CD4-positive, alpha-beta T cell treated with Interleukin-10 for 1 hour (primary cell): ENCODE results near the gene IGSF8.
"Not testable (repeated sequence)": the region's sequence is repeated elsewhere in the genome, so short reads cannot be mapped to it uniquely, and the experiment has no call there.

Source experiments
- DNase-seq: peaks from one replicate; pipeline ENCODE4 v3.0.0-alpha.2; 2020

IGSF8 gene

DNA sequence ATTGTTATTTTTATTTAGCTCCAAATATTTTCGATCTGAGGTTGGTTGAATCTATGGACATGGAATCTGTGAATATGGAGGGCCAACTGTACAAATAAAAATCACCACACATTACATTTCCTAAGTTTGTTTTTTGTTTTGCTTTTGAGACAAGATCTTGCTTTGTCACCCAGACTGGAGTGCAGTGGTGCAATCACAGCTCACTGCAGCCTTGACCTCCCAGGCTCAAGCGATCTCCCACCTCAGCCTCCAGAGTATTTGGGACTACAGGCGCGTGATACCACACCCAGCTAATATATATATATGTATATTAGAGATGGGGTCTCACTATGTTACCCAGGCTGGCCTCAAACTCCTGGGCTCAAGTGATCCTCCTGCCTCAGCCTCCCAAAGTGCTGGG lies 27.9 kb upstream of the IGSF8 start:
- DNase-seq, result not testable (repeated sequence)

DNA sequence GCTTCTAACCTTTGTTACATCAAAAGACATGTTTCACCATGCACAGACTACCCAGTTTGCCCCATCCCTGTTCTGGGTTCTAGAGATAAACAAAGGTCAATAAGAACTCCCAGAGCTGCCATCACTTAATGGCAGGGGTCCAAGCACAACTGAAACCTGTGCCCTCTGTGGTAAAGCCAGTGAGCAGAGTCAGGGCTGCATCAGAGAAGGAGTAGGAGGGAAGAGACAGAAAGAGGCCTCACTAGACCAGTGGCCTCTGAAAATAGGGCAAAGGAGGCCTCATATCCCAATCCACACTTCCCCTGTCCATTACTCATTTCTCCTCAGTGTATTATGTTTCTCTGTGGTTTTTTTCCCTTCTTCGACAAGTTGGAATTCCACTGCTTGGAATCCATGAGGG lies 27.3 kb upstream of the IGSF8 start:
- DNase-seq, result no peak

DNA sequence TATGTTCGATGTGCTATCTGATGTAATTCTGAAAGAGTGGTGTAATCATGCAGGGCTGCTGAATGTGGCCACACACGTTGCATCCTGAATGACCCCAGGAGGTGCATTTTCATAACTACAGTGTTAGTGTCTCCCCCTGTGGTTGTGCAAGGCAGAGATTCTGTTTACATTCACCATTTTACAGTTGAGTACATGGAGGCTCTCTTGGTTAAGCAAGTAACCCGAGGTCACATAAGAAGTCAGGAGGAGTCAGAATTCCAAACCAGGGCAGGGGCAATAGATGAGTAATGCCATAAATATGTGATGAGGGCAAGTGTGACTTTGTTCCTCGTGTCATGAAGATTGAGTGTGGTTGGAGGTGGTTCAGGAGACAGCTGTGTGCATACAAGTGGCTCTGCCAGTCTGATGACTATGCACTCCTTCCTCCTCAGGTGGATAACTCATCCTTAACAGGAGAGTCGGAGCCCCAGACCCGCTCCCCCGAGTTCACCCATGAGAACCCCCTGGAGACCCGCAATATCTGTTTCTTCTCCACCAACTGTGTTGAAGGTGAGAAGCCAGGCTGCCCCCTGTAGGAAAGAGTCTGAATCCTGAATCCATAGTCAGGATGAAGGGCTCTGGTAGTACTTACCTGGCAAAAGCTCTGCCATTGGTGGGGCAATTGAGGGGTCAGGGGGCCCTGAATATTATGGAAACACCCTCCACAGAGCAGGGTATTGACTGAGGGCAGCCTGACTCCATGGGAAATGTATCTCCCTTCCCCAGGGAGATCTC lies 26.5 kb upstream of the IGSF8 start:
- no peak for DNase-seq

DNA sequence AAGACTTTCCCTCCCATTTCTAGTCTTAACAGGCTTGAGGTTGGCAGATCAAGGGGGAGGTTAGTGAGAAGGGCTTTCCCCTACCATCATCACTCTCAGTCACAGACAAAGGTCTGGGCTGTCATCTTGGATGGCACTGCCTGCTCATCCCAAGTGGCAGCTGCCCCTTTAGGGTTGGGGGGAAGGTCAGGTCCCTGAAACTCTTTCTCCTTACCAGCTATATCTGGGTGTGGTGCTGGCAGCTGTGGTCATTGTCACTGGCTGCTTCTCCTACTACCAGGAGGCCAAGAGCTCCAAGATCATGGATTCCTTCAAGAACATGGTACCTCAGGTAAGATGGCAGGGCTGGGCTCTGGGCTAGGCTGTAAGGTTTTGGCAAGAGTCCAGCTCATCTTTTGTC lies 25.3 kb upstream of the IGSF8 start:
- no peak for DNase-seq

DNA sequence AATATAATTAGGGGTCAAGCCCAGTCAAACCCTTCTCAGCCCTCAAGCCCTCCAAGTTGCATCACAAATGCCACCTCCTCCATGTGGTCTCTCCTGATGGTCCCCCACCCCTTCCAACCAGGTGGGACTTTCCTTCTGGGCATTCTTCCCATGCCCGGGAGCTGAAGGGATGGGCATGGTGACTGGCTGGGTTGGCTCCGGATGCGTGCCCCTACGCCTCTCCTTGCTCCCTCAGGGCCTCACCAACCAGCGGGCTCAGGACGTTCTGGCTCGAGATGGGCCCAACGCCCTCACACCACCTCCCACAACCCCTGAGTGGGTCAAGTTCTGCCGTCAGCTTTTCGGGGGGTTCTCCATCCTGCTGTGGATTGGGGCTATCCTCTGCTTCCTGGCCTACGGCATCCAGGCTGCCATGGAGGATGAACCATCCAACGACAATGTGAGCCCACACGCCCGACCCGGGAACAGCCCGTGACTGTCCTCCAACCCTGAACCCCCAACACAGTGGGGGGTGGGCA lies 24.6 kb upstream of the IGSF8 start:
- no peak for DNase-seq

DNA sequence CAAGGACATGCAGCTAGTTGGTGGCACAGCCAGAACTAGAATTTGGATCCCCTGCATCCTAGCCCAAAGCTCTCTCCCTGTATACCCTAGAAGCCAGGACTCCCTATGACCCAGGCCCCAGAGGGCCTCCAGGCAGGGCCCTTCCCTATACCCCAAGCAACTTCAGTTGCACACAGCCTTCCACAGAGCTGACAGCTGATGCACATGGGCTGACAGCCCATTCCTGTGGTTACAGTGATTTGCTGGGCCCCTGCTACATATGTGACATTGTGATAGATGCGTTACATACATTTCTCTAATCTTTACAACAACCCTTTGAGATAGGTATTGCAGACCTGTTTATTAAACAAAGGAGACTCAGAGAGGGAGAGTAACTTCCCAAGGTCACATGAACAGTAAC lies 23.0 kb upstream of the IGSF8 start:
- no peak for DNase-seq

DNA sequence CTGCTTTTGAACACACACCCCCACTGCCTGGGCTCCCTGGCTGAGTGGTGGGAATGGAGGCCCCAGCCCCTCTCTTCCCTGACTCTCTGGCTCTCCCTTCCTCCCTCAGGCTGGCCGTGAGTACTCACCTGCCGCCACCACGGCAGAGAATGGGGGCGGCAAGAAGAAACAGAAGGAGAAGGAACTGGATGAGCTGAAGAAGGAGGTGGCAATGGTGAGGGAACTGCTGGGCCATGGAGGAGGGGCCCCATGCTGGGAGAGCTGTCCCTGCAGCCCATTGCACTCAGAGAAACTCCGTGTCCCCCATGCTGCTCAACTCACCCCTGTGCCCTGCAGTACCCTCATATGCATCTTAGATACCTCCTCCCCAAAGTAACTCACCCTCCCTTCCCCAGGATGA lies 22.4 kb upstream of the IGSF8 start:
- no peak for DNase-seq

DNA sequence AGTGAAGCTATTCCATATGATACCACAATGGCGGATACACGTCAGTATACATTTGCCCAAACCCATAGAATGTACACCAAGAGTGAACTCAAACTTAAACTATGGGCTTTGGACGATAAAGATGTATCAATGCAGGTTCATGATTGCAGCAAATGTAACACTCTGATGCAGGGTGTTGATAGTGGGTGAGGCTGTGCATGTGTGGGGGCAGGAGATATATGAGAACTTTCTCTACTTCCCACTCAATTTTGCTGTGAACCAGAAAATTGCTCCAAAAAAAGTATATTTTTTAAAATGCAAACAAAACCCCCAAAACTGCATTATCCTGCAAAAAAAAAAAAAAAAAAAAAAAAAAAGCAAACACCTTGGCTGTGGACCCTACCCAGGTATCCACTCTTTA lies 20.5 kb upstream of the IGSF8 start:
- no peak for DNase-seq

DNA sequence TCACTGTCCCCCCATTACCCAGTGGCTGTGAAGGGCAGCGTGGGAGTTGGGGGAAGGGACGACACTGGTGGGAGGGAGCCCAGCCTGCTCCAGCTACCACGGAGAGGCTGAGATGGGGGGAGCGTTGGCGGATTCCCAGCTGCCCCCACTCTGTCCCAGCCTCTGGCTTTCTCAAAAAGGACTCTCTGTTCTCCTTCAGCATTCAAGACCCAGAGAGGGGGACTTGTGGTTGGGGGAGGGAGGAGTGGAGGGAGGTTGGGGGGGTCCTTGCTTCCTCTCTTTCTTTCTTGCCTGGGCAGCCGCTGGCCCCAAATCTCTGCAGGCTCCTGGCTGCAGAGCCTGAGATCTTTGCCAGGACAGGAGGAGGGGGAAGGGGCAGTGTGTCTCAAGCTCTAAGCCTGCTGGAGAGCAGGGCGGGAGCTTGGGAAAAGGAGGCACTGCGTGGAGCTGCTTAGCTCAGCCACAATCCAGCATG lies 19.3 kb upstream of the IGSF8 start:
- DNase-seq, result no peak

DNA sequence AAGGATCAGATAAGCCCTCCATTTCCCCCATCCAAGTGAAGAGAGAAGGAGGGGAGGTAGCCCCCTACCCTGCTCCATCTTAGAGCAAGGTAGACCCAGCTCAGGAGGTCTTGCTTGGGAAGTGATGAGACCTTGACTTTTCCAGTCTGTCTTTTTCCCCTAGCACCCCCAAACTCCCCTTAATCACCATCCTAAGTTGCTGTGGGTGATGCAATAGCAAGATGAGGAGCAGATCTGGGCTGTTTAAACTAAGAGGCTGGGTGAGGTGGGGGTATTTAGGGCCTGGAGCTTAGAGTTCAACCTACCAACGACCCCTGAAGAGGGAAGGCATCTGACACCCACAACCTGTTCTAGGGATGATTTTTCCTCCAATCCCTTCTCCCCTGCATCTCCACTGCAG lies 18.9 kb upstream of the IGSF8 start:
- no peak for DNase-seq

DNA sequence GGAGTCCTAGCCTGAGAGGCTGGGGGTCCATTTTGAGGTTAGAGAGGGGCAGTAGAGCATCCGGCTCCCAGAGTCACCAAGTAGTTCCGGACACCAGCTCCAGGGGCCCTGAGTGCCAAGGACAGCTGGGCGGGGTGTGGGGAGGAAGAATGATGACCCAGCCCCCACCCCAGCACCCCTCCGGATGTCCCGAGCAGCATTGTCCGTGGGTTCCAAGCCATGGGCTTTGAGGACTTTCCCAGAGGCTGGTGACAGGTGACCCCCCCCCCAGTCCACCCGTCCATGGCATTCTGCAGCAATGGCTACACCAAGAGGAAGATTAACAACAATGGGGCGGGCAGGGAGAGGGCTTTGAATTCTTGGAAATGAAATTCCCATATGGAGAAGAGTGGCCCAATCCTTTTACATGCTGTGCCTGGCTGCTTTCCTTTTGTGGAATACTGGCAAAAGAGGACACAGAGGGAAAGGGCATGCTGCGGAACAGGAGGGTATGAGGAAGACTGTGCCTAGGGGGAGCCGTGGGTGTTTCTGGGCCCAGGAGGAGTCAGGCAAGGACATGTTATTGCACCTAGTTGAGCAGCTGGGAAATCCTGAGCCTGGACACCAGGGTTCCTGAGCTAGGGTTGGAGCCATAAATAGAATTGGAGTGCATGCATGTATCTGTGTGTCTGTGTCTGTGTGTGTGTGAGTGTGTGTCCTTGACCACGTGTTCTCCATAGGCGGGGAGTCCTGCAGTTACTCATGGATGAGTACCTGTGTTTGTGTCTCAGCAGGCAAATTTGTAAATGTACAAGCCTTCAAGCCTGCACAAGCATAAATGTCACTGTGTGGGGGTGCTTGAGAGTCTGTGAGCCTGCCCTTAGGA lies 18.1 kb upstream of the IGSF8 start:
- DNase-seq, result no peak

DNA sequence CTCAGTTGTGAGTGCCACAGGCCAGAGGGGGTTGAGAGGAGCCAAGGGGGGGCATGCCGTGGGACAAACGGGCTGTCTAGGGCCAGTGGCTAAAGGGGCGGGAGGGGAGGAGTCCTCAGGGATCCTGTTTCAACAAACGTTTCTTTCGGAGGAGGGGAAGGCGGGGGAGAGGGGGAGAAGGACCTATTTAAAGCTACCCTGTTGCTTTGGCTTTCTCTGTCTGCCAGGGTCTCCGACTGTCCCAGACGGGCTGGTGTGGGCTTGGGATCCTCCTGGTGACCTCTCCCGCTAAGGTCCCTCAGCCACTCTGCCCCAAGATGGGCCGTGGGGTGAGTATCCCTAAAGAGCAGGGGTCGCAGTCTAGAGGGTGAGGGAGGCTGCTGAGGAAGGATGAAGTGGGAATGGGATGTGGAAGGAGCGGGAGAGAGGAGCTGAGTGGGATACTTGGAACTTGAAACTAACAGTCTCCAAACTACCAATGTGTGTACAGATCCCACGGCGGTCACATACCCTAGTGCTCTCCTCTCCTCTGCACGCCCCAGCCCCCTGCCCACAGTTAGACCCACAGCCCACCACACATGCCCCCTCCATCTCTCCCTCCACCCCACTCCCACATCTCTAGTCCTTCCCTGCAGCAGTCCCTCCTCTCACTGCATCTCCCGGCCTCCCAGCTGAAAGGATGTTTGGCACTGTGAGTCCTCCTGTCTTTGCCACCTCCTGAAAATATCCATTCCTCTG lies 17.3 kb upstream of the IGSF8 start, which contains the start of gene ATP1A2:
TSS of gene ATP1A2 (plus strand) at position 215 of the 738 bp plus-strand sequence. CDS start at position 318, 103 bp downstream.
- DNase-seq, result no peak

DNA sequence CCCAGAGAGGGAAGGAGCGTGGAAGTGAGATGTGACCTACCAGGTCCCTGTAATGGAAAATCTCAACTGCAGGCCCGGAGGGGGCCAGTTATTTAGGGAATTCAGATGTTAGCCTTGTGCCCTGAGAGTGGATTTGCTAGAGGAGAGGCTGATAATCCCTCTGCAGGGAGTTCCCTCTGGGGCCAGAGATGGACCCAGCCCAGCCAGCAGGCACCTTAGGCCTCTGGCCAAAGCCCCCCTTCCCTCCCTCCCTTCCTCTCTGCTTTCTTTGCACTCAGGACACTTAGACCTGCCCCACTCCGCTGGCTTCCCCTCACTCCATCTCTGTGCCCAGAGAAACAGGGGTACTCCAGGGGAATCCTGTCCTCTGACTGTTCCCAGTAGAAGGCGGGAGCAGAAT lies 15.7 kb upstream of the IGSF8 start:
- no peak for DNase-seq

DNA sequence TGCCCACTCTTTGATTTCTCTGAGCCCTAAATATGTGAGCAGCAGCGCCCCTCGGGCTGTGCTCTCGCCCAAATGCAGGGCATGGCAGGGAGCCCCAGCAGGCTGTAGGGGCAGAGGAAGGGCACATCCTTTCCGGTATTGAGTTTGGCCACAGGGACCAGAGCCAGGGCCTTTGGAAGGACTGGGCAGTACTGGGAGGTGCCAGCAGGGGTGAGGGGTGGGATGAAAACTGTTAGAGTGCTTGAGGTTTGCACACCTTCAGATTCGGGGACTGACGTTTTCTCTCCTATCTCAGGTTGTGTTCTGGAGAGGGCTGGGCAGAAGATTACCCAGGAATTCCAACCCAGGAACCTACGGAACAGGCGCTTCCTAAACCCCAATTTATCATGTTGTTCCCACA lies 15.0 kb upstream of the IGSF8 start:
- DNase-seq, result no peak

DNA sequence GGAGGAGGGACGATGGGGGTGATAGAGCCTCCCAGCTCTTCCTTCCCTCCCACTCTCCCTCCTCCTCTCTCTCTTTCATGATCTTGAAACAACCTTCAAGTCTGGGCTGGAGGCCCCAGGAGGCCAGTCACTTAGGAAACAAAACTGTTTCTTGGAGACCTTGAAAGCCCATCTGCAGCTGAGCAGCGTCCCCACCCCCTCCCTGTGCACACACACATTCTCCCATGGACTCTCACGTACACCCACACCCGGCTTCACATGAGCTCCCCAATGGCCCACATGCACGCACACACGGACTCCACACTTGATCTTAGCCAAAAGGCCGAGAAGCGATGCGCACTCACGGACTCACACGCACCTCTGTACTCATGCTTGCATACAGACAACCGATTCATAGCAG lies 13.9 kb upstream of the IGSF8 start:
- DNase-seq, result no peak

DNA sequence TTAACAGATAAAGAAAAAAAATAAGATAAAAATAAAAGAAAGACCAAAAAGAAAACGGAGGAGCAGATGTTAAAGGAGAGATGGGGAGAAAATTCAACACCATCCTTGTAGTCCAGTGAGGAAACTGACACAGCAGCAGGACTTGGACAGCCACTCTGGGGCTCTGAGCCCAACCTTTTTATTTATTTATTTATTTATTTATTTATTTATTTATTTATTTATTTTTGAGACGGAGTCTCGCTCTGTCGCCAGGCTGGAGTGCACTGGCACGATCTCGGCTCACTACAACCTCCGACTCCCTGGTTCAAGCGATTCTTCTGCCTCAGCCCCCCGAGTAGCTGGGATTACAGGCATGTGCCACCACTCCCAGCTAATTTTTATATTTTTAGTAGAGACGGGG lies 13.0 kb upstream of the IGSF8 start:
- DNase-seq, result not testable (repeated sequence)

DNA sequence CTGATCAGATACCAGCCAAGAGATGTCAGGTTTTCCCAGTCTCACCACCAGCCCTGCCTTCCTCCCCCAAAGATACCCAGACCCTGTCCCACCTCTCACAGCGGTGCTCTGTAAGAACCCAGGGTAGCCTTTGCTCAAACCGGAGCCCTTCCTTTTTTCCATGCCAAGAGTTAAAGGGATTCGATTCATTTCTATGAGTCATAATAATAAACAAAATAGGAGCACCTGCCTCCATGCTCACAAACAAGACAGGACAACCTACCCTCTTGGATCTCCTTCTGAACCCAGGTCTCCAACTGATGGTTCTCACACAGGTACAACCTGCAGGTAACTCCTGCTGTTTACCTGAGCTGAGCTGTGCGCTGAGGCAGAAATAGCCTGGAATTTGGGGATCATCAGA lies 11.3 kb upstream of the IGSF8 start:
- DNase-seq, result no peak

DNA sequence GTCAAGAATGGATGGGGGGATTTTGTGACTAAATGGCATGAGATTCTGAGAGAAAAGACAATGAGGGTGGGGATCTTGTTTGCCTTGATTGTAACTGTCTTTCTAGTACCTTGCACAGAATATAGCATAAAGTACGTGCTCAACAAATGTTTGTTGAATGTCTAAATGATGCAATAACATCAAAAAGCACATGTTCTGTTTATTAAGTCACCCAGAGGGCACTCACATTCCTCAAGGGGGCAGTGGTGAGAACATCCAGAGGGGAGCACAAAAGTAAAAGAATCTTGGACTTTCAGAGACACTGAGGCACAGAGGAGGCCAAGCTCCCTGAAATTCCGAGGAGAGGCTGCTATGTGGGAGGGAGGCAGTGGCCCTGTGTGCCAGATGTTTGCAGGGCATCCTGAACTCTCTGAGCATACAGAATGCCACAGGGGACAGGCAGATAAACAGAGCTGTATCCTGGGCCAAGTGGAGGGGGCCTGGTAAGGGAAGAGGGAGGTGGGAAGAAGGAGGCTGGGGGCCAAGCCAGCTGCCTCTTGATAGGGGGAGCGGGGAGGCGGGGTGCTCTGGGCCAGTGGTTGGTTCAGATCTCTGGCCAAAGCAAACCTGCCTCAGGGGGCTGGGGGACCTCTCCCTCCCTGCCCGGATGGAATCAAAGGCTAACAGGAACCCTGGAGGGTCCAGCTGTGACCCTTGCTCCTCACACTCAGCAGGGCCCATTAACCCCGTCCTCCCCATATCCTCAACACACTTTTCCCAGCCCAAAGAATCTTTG lies 10.7 kb upstream of the IGSF8 start:
- peak; percentile 46 for DNase-seq

DNA sequence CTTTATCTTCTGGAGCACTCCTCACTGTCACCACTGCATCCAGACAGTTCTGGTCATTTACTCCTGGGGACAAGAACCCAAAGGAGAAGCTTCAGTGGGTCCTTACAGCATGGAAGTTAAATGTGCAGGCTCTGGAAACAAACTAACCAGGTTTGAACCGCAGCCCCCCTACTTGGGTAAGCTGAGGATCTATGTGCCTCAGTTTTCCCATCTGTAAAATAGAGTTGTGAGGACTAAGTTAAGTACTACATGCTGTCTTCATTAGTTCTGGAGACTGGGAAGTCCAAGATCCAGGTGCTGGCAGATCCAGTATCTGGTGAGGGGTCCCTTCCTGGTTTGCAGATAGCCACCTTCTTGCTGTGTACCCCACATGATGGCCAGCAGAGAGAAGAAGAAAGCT lies 9.1 kb upstream of the IGSF8 start:
- DNase-seq, result no peak

DNA sequence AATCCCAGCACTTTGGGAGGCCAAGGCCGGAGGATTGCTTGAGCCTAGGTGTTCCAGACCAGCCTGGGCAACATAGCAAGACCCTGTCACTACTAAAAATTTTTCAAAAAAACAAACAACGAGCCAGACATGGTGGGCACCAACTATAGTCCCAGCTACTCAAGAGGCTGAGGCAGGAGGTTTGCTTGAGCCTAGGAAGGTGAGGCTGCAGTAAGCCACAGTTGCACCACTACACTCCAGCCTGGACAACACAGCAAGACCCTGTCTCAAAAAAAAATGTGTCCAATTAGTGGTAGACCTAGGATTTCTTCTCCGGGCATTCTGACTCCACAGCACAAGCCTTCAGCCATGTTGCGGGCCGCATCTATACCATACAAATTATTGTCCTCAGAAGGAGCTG lies 6.7 kb upstream of the IGSF8 start:
- DNase-seq, result no peak

DNA sequence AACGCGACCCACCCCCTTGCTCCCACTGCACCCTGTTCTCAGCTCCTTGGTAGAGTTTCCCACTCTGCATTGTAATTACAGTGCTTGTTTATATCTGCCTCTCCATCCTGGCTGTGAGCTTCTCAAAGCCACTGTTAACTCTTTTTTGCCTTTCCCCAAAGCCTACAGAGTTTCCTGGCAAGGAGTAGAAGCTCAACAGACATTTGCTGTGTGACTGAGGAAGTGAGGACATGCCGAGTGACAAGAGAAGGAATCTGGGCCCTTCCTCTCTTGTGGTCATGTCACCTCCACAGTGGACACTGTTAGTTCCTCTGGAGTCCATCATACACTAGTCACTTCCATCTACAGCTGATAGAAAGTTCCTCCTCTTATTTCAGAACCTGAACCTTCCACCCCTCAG lies 6.1 kb upstream of the IGSF8 start:
- DNase-seq, result no peak

DNA sequence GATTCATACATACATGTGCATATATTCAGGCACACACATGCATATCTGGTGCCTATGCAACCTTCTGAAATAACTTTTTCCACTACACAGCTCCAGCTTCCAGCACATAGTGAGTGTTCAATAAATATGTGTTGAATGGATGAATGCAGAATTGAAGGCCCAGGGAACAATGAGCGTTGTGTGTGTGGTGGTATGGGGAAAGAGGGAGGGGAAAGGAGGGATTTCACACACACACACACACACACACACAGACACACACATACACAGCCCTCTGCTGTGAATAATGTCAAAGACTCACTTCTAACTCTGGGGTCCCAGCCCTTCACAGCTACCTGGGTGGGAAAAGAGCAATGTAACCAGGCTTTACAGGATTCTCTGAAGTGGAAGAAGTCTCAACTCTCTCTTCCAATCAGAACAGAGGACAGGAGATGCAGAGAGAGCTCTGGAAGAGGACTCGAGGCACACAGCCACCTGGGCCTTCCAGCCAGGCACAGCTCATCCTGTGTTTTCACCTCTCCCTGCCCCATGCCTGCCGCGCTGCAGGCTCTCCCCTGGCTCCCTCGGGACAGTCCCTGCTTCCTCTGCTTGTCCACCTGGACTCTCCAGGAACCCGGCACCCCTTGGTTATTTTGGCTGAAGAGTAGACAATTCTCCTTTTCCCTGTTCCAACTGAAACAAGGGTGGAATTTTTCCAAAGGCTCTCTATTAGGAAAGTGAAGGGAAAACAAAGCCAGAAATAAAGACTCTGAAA lies 5.4 kb upstream of the IGSF8 start:
- DNase-seq, result no peak
